ENCODE data around the gene RNF114.

The RNF114 gene

DNA sequence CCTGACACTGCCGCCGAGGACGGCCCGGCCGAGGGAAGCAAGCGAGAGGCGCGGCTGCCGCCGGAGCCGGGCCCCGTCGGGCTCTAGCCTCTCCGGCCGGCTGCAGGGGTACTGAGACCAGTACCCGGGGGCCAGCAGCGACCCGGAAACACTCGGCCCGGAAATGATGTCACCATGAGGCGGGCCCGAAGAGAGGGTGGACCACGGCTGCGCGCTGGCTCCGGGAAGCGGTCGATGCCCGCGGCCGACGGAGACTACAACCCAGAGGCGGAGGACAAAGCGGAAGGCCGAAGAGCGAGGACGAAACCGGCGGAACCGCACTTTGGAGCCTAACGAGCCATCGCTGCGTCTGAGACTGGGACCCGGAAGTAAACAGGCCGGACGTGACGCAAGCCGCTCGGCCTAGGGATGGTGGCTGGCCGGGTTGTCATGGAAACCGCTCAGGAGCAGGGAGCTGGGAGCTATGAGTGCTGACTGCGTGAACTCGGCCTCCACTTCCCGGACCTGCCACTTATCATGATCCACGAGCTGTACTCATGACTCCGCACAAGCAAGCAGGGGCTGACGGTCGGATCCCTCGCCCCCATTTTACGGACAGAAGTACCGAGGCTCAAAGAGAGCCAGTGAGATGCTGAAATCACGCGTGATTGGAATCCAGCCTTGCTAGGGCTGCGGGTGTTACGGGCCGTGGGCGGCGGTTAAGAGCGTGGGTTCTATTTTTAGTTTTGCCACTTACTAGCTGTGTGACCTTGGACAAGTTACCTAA is 20.6 kb upstream of the RNF114 start, which contains the start of gene SPATA2 (continued):
- TF ChIP-seq ZFP41 (tag by site-specific recombination; IDR thresholded peaks at IDR 0.05; ENCODE audit: borderline replicate concordance) (no peak), ZNF248 (tag by site-specific recombination; IDR thresholded peaks at IDR 0.05) (no peak), SP7 (tag by site-specific recombination; IDR thresholded peaks at IDR 0.05) (peak; percentile 73), ZFHX2 (tag by site-specific recombination; conservative IDR thresholded peaks at IDR 0.05) (peak; percentile 54), ZNF660 (tag by site-specific recombination; IDR thresholded peaks at IDR 0.05) (no peak)

DNA sequence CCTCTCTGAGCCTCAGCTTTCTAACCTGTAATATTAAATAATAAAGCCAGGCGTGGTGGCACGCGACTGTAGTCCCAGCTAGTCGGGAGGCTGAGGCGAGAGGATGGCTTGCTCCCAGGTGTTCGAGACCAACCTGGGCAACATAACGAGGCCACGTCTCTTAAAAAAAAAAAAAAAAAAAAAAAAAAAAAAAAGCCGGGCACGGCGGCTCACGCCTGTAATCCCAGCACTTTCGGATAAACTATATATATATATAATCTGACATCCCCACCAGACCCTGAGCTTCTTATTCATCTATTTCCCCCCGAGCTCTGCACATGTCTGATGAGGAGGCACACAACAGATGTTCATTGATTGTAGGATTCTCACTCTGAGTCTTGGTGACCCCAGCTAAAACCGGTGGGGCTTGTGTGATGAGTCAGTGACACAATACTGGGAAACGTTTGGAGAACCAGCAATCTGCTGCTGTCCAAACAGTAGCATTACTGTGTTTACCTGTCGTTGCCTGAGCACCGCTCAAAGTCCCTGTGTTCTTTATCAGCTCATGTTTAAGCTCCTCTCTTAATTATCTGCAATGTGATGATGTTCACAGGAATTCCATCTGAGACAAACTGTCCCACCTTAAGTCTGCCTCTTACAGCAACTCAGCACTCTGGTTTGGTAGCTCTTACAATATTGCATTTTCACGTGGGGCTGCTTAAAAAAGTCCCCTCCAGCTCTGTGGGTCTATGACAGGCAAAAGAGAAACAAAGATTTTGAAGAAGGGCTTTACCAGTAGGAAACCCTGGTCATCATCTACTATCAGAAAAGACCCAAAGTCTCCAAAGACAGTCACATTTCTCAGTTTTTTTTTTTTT is 19.8 kb upstream of the RNF114 start:
- Histone ChIP-seq H3K4me3 (ENCODE audit: low read depth, low read length) (peak overlapping the region; percentile 99), H3K27ac (ENCODE audit: extremely low read depth, low read depth, low read length) (peak overlapping the region; percentile 99; the same call in 1 of the 2 replicates), H3K4me1 (ENCODE audit: control insufficient read depth, insufficient read depth, low read length) (no peaks in the 10 kb centered on the region), H3K36me3 (ENCODE audit: control insufficient read depth in 2 of 2, insufficient read depth in 1 of 2, low read length in 2 of 2) (peaks cover 0 to 4% of the 10 kb centered on the region in 2 experiments; a peak in 1 of 3 replicates), H3K9me3 (ENCODE audit: control insufficient read depth, insufficient read depth, low read depth, low read length) (no peaks in the 10 kb centered on the region)
- TF ChIP-seq KLF10 (tag by site-specific recombination; IDR thresholded peaks at IDR 0.05) (no peak), ZNF302 (tag by site-specific recombination; IDR thresholded peaks at IDR 0.05; ENCODE audit: low read depth) (no peak), ZNF837 (tag by site-specific recombination; IDR thresholded peaks at IDR 0.05) (no peak), ZNF10 (tag by site-specific recombination; IDR thresholded peaks at IDR 0.05) (no peak), KLF8 (tag by site-specific recombination; IDR thresholded peaks at IDR 0.05) (no peak), ZNF777 (tag by site-specific recombination; IDR thresholded peaks at IDR 0.05; ENCODE audit: borderline replicate concordance) (no peak), ZNF560 (tag by site-specific recombination; IDR thresholded peaks at IDR 0.05; ENCODE audit: borderline replicate concordance) (no peak), OSR2 (tag by site-specific recombination; IDR thresholded peaks at IDR 0.05) (peak; percentile 38; the same call in 1 of the 2 replicates), ZNF529 (tag by site-specific recombination; IDR thresholded peaks at IDR 0.05; ENCODE audit: insufficient replicate concordance) (no peak), IKZF3 (tag by site-specific recombination; IDR thresholded peaks at IDR 0.05) (no peak)
- TF ChIP-seq, protein P1, sequence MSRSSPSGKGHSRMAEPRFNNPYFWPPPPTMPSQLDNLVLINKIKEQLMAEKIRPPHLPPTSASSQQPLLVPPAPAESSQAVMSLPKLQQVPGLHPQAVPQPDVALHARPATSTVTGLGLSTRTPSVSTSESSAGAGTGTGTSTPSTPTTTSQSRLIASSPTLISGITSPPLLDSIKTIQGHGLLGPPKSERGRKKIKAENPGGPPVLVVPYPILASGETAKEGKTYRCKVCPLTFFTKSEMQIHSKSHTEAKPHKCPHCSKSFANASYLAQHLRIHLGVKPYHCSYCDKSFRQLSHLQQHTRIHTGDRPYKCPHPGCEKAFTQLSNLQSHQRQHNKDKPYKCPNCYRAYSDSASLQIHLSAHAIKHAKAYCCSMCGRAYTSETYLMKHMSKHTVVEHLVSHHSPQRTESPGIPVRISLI (tag by site-specific recombination; IDR thresholded peaks at IDR 0.05): peak; percentile 73
- TF ChIP-seq, protein P2, sequence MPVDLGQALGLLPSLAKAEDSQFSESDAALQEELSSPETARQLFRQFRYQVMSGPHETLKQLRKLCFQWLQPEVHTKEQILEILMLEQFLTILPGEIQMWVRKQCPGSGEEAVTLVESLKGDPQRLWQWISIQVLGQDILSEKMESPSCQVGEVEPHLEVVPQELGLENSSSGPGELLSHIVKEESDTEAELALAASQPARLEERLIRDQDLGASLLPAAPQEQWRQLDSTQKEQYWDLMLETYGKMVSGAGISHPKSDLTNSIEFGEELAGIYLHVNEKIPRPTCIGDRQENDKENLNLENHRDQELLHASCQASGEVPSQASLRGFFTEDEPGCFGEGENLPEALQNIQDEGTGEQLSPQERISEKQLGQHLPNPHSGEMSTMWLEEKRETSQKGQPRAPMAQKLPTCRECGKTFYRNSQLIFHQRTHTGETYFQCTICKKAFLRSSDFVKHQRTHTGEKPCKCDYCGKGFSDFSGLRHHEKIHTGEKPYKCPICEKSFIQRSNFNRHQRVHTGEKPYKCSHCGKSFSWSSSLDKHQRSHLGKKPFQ (tag by site-specific recombination; IDR thresholded peaks at IDR 0.05): no peak
- TF ChIP-seq, protein P3, sequence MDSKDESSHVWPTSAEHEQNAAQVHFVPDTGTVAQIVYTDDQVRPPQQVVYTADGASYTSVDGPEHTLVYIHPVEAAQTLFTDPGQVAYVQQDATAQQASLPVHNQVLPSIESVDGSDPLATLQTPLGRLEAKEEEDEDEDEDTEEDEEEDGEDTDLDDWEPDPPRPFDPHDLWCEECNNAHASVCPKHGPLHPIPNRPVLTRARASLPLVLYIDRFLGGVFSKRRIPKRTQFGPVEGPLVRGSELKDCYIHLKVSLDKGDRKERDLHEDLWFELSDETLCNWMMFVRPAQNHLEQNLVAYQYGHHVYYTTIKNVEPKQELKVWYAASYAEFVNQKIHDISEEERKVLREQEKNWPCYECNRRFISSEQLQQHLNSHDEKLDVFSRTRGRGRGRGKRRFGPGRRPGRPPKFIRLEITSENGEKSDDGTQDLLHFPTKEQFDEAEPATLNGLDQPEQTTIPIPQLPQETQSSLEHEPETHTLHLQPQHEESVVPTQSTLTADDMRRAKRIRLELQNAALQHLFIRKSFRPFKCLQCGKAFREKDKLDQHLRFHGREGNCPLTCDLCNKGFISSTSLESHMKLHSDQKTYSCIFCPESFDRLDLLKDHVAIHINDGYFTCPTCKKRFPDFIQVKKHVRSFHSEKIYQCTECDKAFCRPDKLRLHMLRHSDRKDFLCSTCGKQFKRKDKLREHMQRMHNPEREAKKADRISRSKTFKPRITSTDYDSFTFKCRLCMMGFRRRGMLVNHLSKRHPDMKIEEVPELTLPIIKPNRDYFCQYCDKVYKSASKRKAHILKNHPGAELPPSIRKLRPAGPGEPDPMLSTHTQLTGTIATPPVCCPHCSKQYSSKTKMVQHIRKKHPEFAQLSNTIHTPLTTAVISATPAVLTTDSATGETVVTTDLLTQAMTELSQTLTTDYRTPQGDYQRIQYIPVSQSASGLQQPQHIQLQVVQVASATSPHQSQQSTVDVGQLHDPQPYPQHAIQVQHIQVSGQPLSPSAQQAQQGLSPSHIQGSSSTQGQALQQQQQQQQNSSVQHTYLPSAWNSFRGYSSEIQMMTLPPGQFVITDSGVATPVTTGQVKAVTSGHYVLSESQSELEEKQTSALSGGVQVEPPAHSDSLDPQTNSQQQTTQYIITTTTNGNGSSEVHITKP (tag by site-specific recombination; IDR thresholded peaks at IDR 0.05): 0 out of 2 replicates have a peak, but pooled peaks have one; percentile 24
- TF ChIP-seq, protein P4, sequence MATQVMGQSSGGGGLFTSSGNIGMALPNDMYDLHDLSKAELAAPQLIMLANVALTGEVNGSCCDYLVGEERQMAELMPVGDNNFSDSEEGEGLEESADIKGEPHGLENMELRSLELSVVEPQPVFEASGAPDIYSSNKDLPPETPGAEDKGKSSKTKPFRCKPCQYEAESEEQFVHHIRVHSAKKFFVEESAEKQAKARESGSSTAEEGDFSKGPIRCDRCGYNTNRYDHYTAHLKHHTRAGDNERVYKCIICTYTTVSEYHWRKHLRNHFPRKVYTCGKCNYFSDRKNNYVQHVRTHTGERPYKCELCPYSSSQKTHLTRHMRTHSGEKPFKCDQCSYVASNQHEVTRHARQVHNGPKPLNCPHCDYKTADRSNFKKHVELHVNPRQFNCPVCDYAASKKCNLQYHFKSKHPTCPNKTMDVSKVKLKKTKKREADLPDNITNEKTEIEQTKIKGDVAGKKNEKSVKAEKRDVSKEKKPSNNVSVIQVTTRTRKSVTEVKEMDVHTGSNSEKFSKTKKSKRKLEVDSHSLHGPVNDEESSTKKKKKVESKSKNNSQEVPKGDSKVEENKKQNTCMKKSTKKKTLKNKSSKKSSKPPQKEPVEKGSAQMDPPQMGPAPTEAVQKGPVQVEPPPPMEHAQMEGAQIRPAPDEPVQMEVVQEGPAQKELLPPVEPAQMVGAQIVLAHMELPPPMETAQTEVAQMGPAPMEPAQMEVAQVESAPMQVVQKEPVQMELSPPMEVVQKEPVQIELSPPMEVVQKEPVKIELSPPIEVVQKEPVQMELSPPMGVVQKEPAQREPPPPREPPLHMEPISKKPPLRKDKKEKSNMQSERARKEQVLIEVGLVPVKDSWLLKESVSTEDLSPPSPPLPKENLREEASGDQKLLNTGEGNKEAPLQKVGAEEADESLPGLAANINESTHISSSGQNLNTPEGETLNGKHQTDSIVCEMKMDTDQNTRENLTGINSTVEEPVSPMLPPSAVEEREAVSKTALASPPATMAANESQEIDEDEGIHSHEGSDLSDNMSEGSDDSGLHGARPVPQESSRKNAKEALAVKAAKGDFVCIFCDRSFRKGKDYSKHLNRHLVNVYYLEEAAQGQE (tag by site-specific recombination; IDR thresholded peaks at IDR 0.05): peak; percentile 29; the same call in 1 of the 2 replicates
- TF ChIP-seq, protein P5, sequence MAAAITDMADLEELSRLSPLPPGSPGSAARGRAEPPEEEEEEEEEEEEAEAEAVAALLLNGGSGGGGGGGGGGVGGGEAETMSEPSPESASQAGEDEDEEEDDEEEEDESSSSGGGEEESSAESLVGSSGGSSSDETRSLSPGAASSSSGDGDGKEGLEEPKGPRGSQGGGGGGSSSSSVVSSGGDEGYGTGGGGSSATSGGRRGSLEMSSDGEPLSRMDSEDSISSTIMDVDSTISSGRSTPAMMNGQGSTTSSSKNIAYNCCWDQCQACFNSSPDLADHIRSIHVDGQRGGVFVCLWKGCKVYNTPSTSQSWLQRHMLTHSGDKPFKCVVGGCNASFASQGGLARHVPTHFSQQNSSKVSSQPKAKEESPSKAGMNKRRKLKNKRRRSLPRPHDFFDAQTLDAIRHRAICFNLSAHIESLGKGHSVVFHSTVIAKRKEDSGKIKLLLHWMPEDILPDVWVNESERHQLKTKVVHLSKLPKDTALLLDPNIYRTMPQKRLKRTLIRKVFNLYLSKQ (tag by site-specific recombination; IDR thresholded peaks at IDR 0.05; ENCODE audit: borderline replicate concordance): no peak
- POLR2A ChIA-PET: interaction anchor here (0.5 to 2.0 kb wide), 9 partner anchors 10 to 368 kb away, joined by 3 to 11 read pairs (median 3); partner anchors contain the start of gene RNF114
- CTCF ChIA-PET: interaction anchor here (0.5 to 1.6 kb wide), 9 partner anchors 9 to 666 kb away, joined by 3 to 6 read pairs (median 5); no protein-coding TSS in a partner anchor
